Mesenchymal stem cell (in vitro differentiated cells and primary cell): ENCODE results near the gene ITM2B. TPM values are rescaled to one million over a fixed set of nuclear protein-coding genes. Genes with fewer than 3 reads are reported as not detected.
A peak's percentile ranks its signal among the peaks of the same experiment; 100 is the strongest.

Source experiments
- DNase-seq: peaks from one replicate; pipeline ENCODE4 v3.0.0-alpha.2; 2013
- H2AFZ ChIP-seq: one replicate; pipeline ENCODE4 v1.6.1; 2013; ENCODE audit warnings: low read depth, mild to moderate bottlenecking, control low read depth, inconsistent platforms, low read length, moderate library complexity
- H2AK5ac ChIP-seq: 2 replicates; pipeline ENCODE4 v1.6.1; 2013; ENCODE audit warnings: low read length, moderate library complexity, mild to moderate bottlenecking, inconsistent platforms; ENCODE audit not compliant: severe bottlenecking
- H2BK120ac ChIP-seq: one replicate; pipeline ENCODE4 v1.6.1; 2013; ENCODE audit warnings: low read depth, mild to moderate bottlenecking, inconsistent platforms, low read length, moderate library complexity
- H2BK12ac ChIP-seq, 2 experiments: one replicate each; pipeline ENCODE4 v1.6.1; 2013; ENCODE audit warnings: inconsistent platforms in 2 of 2, low read length in 2 of 2, mild to moderate bottlenecking in 2 of 2, moderate library complexity in 2 of 2, control low read depth in 1 of 2
- H2BK15ac ChIP-seq: one replicate; pipeline ENCODE4 v1.6.1; 2013; ENCODE audit warnings: mild to moderate bottlenecking, low read depth, inconsistent platforms; ENCODE audit not compliant: poor library complexity, severe bottlenecking
- H2BK5ac ChIP-seq: 2 replicates; pipeline ENCODE4 v1.6.1; 2013; ENCODE audit warnings: low read depth, mild to moderate bottlenecking, low read length, control low read depth, inconsistent platforms; ENCODE audit not compliant: poor library complexity, severe bottlenecking
- H3K14ac ChIP-seq, 2 experiments: one replicate each; pipeline ENCODE4 v1.6.1; 2013; ENCODE audit warnings: inconsistent platforms in 2 of 2, low read length in 2 of 2, control low read depth in 1 of 2, mild to moderate bottlenecking in 1 of 2, moderate library complexity in 1 of 2
- H3K18ac ChIP-seq, 2 experiments: one replicate each; pipeline ENCODE4 v1.6.1; 2013; ENCODE audit warnings: inconsistent platforms in 2 of 2, low read length in 2 of 2, control low read depth in 1 of 2, low read depth in 1 of 2, mild to moderate bottlenecking in 1 of 2
- H3K23ac ChIP-seq, 2 experiments: one replicate each; pipeline ENCODE4 v1.6.1; 2013; ENCODE audit warnings: inconsistent platforms in 2 of 2, low read length in 2 of 2, mild to moderate bottlenecking in 2 of 2, moderate library complexity in 2 of 2, control low read depth in 1 of 2
- H3K27ac ChIP-seq: 2 replicates; pipeline ENCODE4 v1.5.1; 2013; ENCODE audit warnings: mild to moderate bottlenecking, moderate library complexity, low read length, control low read depth, inconsistent platforms; ENCODE audit not compliant: poor library complexity, severe bottlenecking
- H3K27me3 ChIP-seq, 2 experiments: 2 replicates each; pipeline versions ENCODE4 v1.6.1 to v1.7.0; 2013; ENCODE audit warnings: low read length in 2 of 2, mild to moderate bottlenecking in 2 of 2, moderate library complexity in 2 of 2, control low read depth in 1 of 2, inconsistent platforms in 1 of 2; ENCODE audit not compliant: control insufficient read depth in 1 of 2, insufficient read depth in 1 of 2
- H3K36me3 ChIP-seq, 2 experiments: 2 replicates each; pipeline versions ENCODE4 v1.6.1 to v1.7.0; 2013; ENCODE audit warnings: low read length in 2 of 2, control low read depth in 1 of 2, inconsistent platforms in 1 of 2, low read depth in 1 of 2, mild to moderate bottlenecking in 1 of 2; ENCODE audit not compliant: insufficient read depth in 2 of 2, control insufficient read depth in 1 of 2
- H3K4ac ChIP-seq, 2 experiments: one replicate each; pipeline ENCODE4 v1.6.1; 2013; ENCODE audit warnings: inconsistent platforms in 2 of 2, low read length in 2 of 2, mild to moderate bottlenecking in 2 of 2, moderate library complexity in 2 of 2, control low read depth in 1 of 2, low read depth in 1 of 2
- H3K4me1 ChIP-seq: 2 replicates; pipeline ENCODE4 v1.6.1; 2013; ENCODE audit warnings: low read depth, low read length, control low read depth; ENCODE audit not compliant: control insufficient read depth, insufficient read depth
- H3K4me2 ChIP-seq: 2 replicates; pipeline ENCODE4 v1.6.1; 2013; ENCODE audit warnings: low read length, mild to moderate bottlenecking, inconsistent platforms; ENCODE audit not compliant: poor library complexity, severe bottlenecking
- H3K4me3 ChIP-seq, 2 experiments: 2 replicates each; pipeline versions ENCODE4 v1.5.1 to v1.7.0; 2013; ENCODE audit warnings: low read length in 2 of 2, mild to moderate bottlenecking in 2 of 2, control low read depth in 1 of 2, low read depth in 1 of 2; ENCODE audit not compliant: insufficient read depth in 1 of 2
- H3K79me1 ChIP-seq: replicated peaks from 2 replicates; pipeline ENCODE4 v1.6.1; 2013; ENCODE audit warnings: mild to moderate bottlenecking, control low read depth, low read length, inconsistent platforms; ENCODE audit not compliant: poor library complexity, severe bottlenecking
- H3K9ac ChIP-seq: 2 replicates; pipeline ENCODE4 v1.7.0; 2013; ENCODE audit warnings: mild to moderate bottlenecking, low read length, moderate library complexity
- H3K9me3 ChIP-seq: 2 replicates; pipeline ENCODE4 v1.7.0; 2013; ENCODE audit warnings: mild to moderate bottlenecking, low read length; ENCODE audit not compliant: control insufficient read depth
- H4K8ac ChIP-seq: one replicate; pipeline ENCODE4 v1.6.1; 2013; ENCODE audit warnings: inconsistent platforms, mild to moderate bottlenecking, low read length, moderate library complexity
- H4K91ac ChIP-seq: one replicate; pipeline ENCODE4 v1.6.1; 2013; ENCODE audit warnings: mild to moderate bottlenecking, low read length, inconsistent platforms
- WGBS: methylation state at CpG from one replicate; pipeline ENCODE4 v1.1.7; 2013; ENCODE audit warnings: mixed read lengths; 5-methylcytosine and 5-hydroxymethylcytosine counted together
- polyA plus RNA-seq, 2 experiments: library from polyadenylated mRNA; stranded (reverse); fragments of 200-250 nt; gene quantifications; one replicate each; pipeline ENCODE4 v1.2.3, GENCODE V29; 2013

Gene ITM2B
- polyA plus RNA-seq (2013, experiment 1 of 2) = 356 TPM
- 375 TPM for polyA plus RNA-seq (2013, experiment 2 of 2)

DNA sequence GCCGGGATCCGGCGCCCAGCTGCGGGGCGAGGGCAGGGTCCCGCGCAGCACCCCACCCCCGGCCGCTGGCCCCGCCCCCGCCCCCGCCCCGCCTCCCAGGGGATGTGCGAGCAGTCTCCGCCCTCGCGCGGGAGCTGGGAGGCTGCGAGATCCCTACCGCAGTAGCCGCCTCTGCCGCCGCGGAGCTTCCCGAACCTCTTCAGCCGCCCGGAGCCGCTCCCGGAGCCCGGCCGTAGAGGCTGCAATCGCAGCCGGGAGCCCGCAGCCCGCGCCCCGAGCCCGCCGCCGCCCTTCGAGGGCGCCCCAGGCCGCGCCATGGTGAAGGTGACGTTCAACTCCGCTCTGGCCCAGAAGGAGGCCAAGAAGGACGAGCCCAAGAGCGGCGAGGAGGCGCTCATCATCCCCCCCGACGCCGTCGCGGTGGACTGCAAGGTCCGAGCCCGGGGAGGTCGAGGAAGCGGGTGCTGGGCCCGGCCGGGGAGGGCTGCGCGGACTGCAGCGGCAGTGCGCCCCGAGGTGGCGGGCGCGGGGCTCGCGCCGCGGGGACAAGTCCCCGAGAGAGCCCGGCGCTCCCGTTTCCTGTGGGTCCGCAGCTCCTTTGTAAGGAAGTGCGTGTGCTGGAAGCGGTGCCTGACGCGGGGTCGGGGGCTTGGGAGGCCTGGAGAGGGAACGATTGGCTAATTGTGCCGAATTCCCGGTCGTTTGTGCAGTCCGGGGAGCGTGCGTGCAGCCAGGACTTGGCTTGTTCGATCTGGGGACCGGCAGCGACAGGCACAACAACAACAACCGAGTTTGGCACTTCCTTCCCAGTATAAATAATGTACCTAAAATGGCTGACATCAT lies at the start of gene ITM2B:
Gene ITM2B (plus strand): TSS at position 161 of the 843 bp plus-strand sequence. CDS start 155 bp downstream, at position 316.
- peak within 1 kb of the TSS; percentile 78 for H2AFZ ChIP-seq
- H3K9ac ChIP-seq = peak within 1 kb of the TSS; percentile 98
- H2BK120ac ChIP-seq = peak within 1 kb of the TSS; percentile 56
- H4K8ac ChIP-seq = peak within 1 kb of the TSS; percentile 92
- H3K27ac ChIP-seq = peak within 1 kb of the TSS; percentile 78
- H3K9me3 ChIP-seq = no peaks in the 10 kb centered on the region
- peaks cover 0 to 13% of the 10 kb centered on the region in 2 experiments for H3K36me3 ChIP-seq
- peak within 1 kb of the TSS; percentile 55 for H2BK15ac ChIP-seq
- peak within 1 kb of the TSS; percentile 93 to 97 for H3K18ac ChIP-seq
- H3K27me3 ChIP-seq = no peaks in the 10 kb centered on the region
- H3K79me1 ChIP-seq = peaks cover 4% of the 10 kb centered on the region
- WGBS = under 1% methylated on average over 78 of the region's 94 CpGs
- peak within 1 kb of the TSS in 1 of 2 experiments; percentile 51 for H3K23ac ChIP-seq
- peak within 1 kb of the TSS; percentile 83 for H2BK5ac ChIP-seq
- H3K4me1 ChIP-seq = peaks cover 9% of the 10 kb centered on the region
- peak within 1 kb of the TSS; percentile 79 for H4K91ac ChIP-seq
- DNase-seq = peak; percentile 73
- peak within 1 kb of the TSS in 1 of 2 experiments; percentile 4 for H2BK12ac ChIP-seq
- peak within 1 kb of the TSS; percentile 93 to 97 for H3K4me3 ChIP-seq
- H3K14ac ChIP-seq = peak within 1 kb of the TSS; percentile 36 to 95
- H2AK5ac ChIP-seq = peak within 1 kb of the TSS; percentile 50
- H3K4me2 ChIP-seq = peak within 1 kb of the TSS; percentile 79
- H3K4ac ChIP-seq = peak within 1 kb of the TSS; percentile 79 to 83

DNA sequence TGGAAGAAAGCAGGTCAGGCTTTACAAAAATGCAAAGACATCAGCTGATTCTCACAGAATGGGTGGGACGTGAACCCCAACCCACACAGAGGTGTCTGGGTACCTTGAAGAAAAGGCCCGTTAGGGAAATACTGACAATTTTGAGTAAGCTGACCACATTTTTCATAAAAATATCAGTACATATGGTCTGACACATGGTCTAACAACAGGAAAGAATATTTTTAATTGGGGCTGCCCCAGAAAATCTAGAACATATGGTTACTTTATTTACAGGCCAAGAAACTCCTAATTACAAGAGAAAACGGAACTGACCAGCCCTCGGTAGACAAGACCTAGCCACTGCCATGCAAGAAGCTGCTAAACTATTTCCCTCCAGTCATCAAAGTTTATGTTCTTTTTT lies 48.7 kb upstream of the ITM2B start:
- H2BK15ac ChIP-seq = no peak overlapping the region

DNA sequence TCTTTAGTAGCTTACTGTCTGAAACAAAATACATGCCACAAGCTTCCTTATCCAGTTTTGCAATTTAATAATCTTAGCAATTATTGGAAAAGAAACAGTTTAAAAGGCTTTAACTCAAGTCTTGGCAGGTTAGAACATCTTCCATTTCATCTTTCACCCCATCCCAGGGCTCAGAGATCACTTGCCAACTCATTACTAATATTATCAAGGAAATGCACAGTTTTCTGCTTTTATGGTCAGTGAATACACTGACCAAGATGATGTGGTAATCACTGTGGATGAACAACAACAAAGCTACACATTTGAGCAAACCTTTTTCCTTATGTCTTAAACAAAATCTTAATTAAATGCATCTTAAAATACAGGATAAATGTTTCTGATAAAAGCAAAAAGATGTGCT lies 48.0 kb upstream of the ITM2B start:
- no peak for DNase-seq
- H2BK120ac ChIP-seq = no peak overlapping the region
- H3K36me3 ChIP-seq = no peaks in the 10 kb centered on the region
- H3K27me3 ChIP-seq = peaks cover 0 to 6% of the 10 kb centered on the region in 2 experiments
- no peak overlapping the region for H3K4me2 ChIP-seq
- peak overlapping the region; percentile 36 for H3K9ac ChIP-seq
- no peak overlapping the region for H3K4ac ChIP-seq
- H3K18ac ChIP-seq = no peak overlapping the region
- no peaks in the 10 kb centered on the region for H3K4me1 ChIP-seq
- H3K14ac ChIP-seq = no peak overlapping the region
- no peak overlapping the region for H3K4me3 ChIP-seq
- H3K23ac ChIP-seq = no peak overlapping the region
- H3K9me3 ChIP-seq = no peaks in the 10 kb centered on the region
- no peak overlapping the region for H2BK15ac ChIP-seq
- no peak overlapping the region for H2BK12ac ChIP-seq
- no peak overlapping the region for H4K91ac ChIP-seq
- H2AFZ ChIP-seq = no peak overlapping the region
- H3K79me1 ChIP-seq = no peaks in the 10 kb centered on the region
- H2AK5ac ChIP-seq = no peak overlapping the region
- H4K8ac ChIP-seq = no peak overlapping the region
- H2BK5ac ChIP-seq = no peak overlapping the region
- H3K27ac ChIP-seq = no peak overlapping the region

More for the DNA sequence above, 48.7 kb upstream of the ITM2B start:
- no peaks in the 10 kb centered on the region for H3K36me3 ChIP-seq
- no peaks in the 10 kb centered on the region for H3K4me1 ChIP-seq
- no peak overlapping the region for H3K4me3 ChIP-seq
- H2AK5ac ChIP-seq = no peak overlapping the region
- no peak overlapping the region for H3K18ac ChIP-seq
- no peak overlapping the region for H3K23ac ChIP-seq
- H3K4ac ChIP-seq = no peak overlapping the region
- H2BK5ac ChIP-seq = no peak overlapping the region
- 100% methylated on average over 2 of the region's 4 CpGs for WGBS
- H3K9ac ChIP-seq = peak overlapping the region; percentile 36
- peaks cover 0 to 6% of the 10 kb centered on the region in 2 experiments for H3K27me3 ChIP-seq
- no peak overlapping the region for H3K4me2 ChIP-seq
- no peak overlapping the region for H3K14ac ChIP-seq
- no peak overlapping the region for H4K8ac ChIP-seq
- no peaks in the 10 kb centered on the region for H3K9me3 ChIP-seq
- no peak overlapping the region for H4K91ac ChIP-seq
- no peak overlapping the region for H3K27ac ChIP-seq
- no peak overlapping the region for H2BK120ac ChIP-seq
- no peak for DNase-seq
- no peak overlapping the region for H2BK12ac ChIP-seq
- no peak overlapping the region for H2AFZ ChIP-seq
- no peaks in the 10 kb centered on the region for H3K79me1 ChIP-seq

DNA sequence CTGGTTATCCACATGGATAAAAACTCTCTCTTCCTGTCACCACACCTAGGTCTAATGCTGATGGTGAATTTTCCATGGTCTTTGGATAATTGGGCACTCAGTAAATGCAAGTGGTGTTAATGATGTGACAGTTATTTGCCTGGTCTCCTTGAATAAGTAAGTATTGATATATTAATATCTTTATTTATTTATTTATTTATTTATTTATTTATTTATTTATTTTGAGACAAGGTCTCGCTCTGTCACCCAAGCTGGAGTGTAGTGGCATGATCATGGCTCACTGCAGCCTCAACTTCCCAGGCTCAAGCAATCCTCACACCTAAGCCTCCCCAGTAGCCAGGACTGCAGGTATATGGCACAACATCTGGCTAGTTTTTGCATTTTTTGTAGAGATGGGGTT lies 46.3 kb upstream of the ITM2B start:
- H3K4me1 ChIP-seq = no peaks in the 10 kb centered on the region
- H2AK5ac ChIP-seq = no peak overlapping the region
- WGBS = no CpG with 5 or more reads among the region's 1 CpG
- H3K14ac ChIP-seq = no peak overlapping the region
- no peak overlapping the region for H3K27ac ChIP-seq
- H3K4me2 ChIP-seq = no peak overlapping the region
- H4K91ac ChIP-seq = no peak overlapping the region
- peaks cover 0 to 6% of the 10 kb centered on the region in 2 experiments for H3K27me3 ChIP-seq
- H3K18ac ChIP-seq = no peak overlapping the region
- H3K36me3 ChIP-seq = no peaks in the 10 kb centered on the region
- H3K9me3 ChIP-seq = no peaks in the 10 kb centered on the region
- no peak overlapping the region for H2BK120ac ChIP-seq
- no peak overlapping the region for H2BK5ac ChIP-seq
- no peak overlapping the region for H4K8ac ChIP-seq
- no peak overlapping the region for H3K23ac ChIP-seq
- H2BK15ac ChIP-seq = no peak overlapping the region
- H3K79me1 ChIP-seq = no peaks in the 10 kb centered on the region
- H2BK12ac ChIP-seq = no peak overlapping the region
- no peak overlapping the region for H3K9ac ChIP-seq
- H2AFZ ChIP-seq = no peak overlapping the region
- H3K4ac ChIP-seq = no peak overlapping the region
- no peak for DNase-seq
- H3K4me3 ChIP-seq = no peak overlapping the region
